Activated CD8-positive, alpha-beta T cell treated with anti-CD3 and anti-CD28 coated beads for 36 hours (primary cell): ENCODE results near the gene NFIA. TPM values are rescaled to one million over a fixed set of nuclear protein-coding genes. Genes with fewer than 3 reads are reported as not detected.

ENCODE experiments used
- ATAC-seq: fragments of 200-7000 bp; cut with Tn5 transposase; one replicate; pipeline ENCODE4 v1.10.0; 2021; ENCODE audit warnings: mild to moderate bottlenecking, moderate library complexity
- CTCF ChIA-PET: fragments of 350-600 bp; sonication (Branson Sonifier 250); formaldehyde crosslinking; loops from one replicate; lab custom pipeline; 2021; ENCODE audit warnings: antibody characterized with exemption; lab: Charles Lee
- POLR2A ChIA-PET: fragments of 350-600 bp; sonication (Branson Sonifier 250); formaldehyde crosslinking; loops from one replicate; lab custom pipeline; 2021; ENCODE audit warnings: antibody characterized with exemption; lab: Charles Lee
- DNase-seq: peaks from one replicate; pipeline ENCODE4 v3.0.0-alpha.2; 2020
- H3K27ac Mint-ChIP-seq: one replicate; pipeline ENCODE4 v1.8.0; 2021; ENCODE audit warnings: mild to moderate bottlenecking, mixed read lengths
- H3K27me3 Mint-ChIP-seq: one replicate; pipeline ENCODE4 v1.8.0; 2021; ENCODE audit warnings: mixed read lengths
- H3K36me3 Mint-ChIP-seq: one replicate; pipeline ENCODE4 v1.8.0; 2021; ENCODE audit warnings: low read depth, mixed read lengths
- H3K4me1 Mint-ChIP-seq: one replicate; pipeline ENCODE4 v1.8.0; 2021; ENCODE audit warnings: low read depth, mixed read lengths
- H3K4me3 Mint-ChIP-seq: one replicate; pipeline ENCODE4 v1.8.0; 2021; ENCODE audit warnings: mild to moderate bottlenecking, moderate library complexity, mixed read lengths
- H3K9me3 Mint-ChIP-seq: one replicate; pipeline ENCODE4 v1.8.0; 2021; ENCODE audit warnings: mixed read lengths
- intact Hi-C: fragments of 100-400 bp; cut with micrococcal nuclease; formaldehyde crosslinking; loops from one replicate; pipeline ENCODE4 v1.10.0; 2022
- total RNA-seq, 2 experiments: library from RNA; stranded (reverse); gene quantifications; one replicate each; pipeline ENCODE4 v1.2.3, GENCODE V29; 2021
- TF ChIP-seq, protein P1 (sequence below): fragments of 200-600 bp; IDR thresholded peaks from one replicate; pipeline ENCODE4 v1.8.0; 2022; ENCODE audit warnings: antibody characterized with exemption, mild to moderate bottlenecking

Gene NFIA
- total RNA-seq, 2 experiments from 2014 or later, result 1.9 to 2.4 TPM

DNA sequence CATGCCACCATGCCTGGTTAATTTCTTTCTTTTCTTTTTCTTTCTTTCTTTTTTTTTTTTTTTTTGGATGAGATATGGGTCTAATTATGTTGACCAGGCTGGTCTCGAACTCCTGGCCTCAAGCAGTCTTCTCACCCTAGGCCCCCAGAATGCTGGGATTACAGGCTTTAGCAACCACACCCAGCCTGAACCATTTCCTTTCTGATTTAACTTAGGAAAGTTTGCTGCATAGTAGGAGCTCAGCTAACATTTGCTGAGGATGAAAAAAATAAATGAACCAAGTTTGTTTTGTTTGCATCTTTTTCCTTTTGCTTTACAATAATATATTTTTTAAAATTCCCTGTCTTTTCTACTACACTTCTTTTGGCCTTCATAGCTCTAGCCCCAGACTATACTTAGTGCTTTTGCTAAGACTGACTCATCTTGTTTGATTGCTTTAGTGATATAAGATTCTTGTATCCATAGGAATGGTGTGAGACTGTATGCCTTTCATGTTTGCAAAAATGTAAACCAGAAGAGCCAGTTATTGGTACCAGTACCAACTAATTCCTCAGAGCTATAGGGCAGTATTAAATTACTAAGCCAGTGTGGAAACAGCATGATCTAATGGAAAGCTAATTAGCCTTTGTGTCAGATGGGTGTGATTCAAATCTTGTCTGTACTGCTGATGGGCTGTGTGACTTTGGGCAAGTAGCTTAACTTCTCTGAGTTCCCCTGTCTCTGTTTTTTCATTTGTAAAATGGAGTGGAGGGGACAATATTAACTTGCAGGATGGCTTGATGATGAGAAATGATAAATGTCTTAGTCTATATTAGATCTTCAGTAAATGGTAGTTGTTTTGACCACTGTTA lies 66.9 kb downstream of the NFIA start:
- no peaks in the 10 kb centered on the region for H3K9me3 Mint-ChIP-seq
- ChIA-PET POLR2A (interaction anchor here (1.0 kb wide), 1 partner anchor 26 kb away, joined by 3 read pairs; no protein-coding TSS in a partner anchor), CTCF (interaction anchor here (1.1 to 1.5 kb wide), 2 partner anchors 16 to 60 kb away, joined by 3 to 5 read pairs; no protein-coding TSS in a partner anchor)
- H3K36me3 Mint-ChIP-seq, result no peaks in the 10 kb centered on the region
- peaks cover 1% of the 10 kb centered on the region for H3K27me3 Mint-ChIP-seq
- no peaks in the 10 kb centered on the region for H3K4me1 Mint-ChIP-seq
- DNase-seq, result no peak
- no peak for ATAC-seq
- intact Hi-C loops, result no loop called here
- no peak overlapping the region for H3K27ac Mint-ChIP-seq
- H3K4me3 Mint-ChIP-seq, result no peak overlapping the region
- TF ChIP-seq, protein P1, sequence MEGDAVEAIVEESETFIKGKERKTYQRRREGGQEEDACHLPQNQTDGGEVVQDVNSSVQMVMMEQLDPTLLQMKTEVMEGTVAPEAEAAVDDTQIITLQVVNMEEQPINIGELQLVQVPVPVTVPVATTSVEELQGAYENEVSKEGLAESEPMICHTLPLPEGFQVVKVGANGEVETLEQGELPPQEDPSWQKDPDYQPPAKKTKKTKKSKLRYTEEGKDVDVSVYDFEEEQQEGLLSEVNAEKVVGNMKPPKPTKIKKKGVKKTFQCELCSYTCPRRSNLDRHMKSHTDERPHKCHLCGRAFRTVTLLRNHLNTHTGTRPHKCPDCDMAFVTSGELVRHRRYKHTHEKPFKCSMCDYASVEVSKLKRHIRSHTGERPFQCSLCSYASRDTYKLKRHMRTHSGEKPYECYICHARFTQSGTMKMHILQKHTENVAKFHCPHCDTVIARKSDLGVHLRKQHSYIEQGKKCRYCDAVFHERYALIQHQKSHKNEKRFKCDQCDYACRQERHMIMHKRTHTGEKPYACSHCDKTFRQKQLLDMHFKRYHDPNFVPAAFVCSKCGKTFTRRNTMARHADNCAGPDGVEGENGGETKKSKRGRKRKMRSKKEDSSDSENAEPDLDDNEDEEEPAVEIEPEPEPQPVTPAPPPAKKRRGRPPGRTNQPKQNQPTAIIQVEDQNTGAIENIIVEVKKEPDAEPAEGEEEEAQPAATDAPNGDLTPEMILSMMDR, result no peak

DNA sequence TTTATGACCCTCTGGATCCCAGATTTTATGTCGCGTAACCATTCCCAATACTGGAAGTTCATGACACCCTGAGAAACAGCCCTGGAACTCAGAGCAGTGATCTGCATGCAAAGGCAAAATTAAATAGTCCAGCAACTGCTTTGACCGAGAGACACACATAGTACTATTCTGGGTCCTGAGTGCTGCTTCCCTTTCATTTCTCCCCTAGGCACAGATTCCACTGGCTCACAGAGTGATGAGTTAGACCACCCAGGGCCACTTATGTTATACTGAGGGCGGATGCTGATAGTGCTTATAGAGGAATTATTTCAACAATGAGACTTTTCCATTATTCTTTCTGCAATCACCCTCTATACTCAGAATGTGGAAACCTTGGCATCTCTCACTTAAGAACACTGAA lies 69.2 kb downstream of the NFIA start:
- Mint-ChIP-seq H3K36me3 (no peaks in the 10 kb centered on the region), H3K27ac (no peak overlapping the region), H3K27me3 (peaks cover 4% of the 10 kb centered on the region), H3K4me1 (no peaks in the 10 kb centered on the region), H3K9me3 (no peaks in the 10 kb centered on the region), H3K4me3 (no peak overlapping the region)
- ChIA-PET CTCF (no interaction called here), POLR2A (no interaction called here)
- TF ChIP-seq, protein P1, result no peak
- intact Hi-C loops, result no loop called here
- ATAC-seq, result no peak
- no peak for DNase-seq

DNA sequence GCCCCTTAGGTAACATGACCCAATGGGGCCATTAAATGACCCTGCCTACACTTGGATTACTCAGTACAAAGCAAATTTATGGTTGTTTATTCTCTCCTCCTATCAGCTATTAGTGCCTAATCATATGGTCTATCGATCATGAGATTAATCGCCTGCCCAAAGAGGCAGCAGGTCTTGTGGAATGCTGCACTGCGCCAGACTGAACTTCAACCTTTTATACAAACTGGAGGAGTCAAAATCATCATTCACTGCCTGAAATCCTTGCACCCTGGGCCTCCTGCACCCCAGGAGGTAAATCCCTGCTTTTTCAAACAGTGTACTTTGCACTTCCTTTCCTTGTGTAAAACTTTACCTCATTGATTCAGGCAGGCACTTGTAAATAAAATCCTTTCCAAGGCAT lies 69.7 kb downstream of the NFIA start:
- Mint-ChIP-seq H3K27me3 (peaks cover 4% of the 10 kb centered on the region), H3K27ac (no peak overlapping the region), H3K4me1 (peaks cover 2% of the 10 kb centered on the region), H3K4me3 (no peak overlapping the region), H3K36me3 (no peaks in the 10 kb centered on the region), H3K9me3 (no peaks in the 10 kb centered on the region)
- ChIA-PET CTCF (no interaction called here), POLR2A (no interaction called here)
- intact Hi-C loops, result no loop called here
- DNase-seq (no peak), ATAC-seq (no peak)
- TF ChIP-seq, protein P1, result no peak

DNA sequence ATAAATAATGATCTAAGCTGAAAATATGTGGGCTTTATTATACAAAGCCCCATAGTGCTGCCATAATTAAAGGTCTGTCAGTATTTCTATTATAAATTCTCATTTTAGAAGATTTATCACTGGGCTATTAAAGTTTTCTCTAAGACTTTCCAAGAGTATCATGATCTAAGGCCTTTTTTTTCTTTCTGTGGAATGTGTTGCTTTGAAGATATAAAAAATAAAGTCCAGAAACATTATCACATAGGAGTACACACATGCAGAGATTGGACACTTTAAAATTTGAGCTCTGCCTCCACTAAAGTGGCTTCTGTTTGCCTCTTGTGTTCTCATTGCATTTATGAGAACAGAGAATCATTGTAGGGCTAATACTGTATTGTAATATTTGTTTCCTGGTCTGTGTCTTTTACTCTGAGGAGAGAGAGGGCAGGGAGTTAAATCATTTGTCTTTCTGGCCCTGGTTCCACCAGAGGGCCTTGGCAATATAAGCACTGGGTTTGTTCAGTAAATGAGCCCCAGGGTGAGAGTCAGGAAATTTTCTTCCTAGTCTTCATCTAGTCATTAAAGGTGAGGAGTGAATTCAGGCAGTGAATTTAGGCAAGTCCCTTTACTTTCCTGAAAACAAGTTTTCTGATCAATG lies 70.2 kb downstream of the NFIA start:
- no peak for ATAC-seq
- H3K9me3 Mint-ChIP-seq, result no peaks in the 10 kb centered on the region
- ChIA-PET POLR2A (no interaction called here), CTCF (no interaction called here)
- no peaks in the 10 kb centered on the region for H3K36me3 Mint-ChIP-seq
- TF ChIP-seq, protein P1, result no peak
- intact Hi-C loops, result no loop called here
- no peak for DNase-seq
- H3K27ac Mint-ChIP-seq, result no peak overlapping the region
- peaks cover 4% of the 10 kb centered on the region for H3K27me3 Mint-ChIP-seq
- H3K4me3 Mint-ChIP-seq, result no peak overlapping the region
- H3K4me1 Mint-ChIP-seq, result peaks cover 7% of the 10 kb centered on the region
